Measurements from ENCODE around the gene GXYLT2. TPM values are rescaled to one million over a fixed set of nuclear protein-coding genes. Genes with fewer than 3 reads are reported as not detected.

Gene GXYLT2
- total RNA-seq, 1 experiment from 2014 or later = 7.0 TPM

DNA sequence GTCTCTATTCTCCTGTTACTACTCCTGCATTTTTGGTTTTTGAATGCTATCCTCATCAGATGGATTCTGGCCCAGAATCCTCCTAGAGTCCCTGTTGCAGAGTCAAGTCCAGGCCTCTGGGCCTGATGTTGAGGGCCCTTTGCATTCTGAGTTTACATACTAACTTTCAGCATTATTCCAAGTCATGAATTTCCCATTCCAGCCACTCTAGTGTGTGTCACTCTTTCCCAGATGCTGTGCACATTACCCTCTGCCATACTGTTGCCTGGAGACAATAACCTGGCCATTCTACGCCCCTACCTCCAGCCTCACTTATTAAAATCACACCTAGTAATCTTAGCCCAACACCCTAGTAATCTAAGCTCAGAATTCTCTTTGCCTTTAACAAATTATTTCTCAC lies 53.4 kb downstream of the GXYLT2 start:
- no peaks in the 10 kb centered on the region for H3K9me3 ChIP-seq (replicated peaks)
- no peak overlapping the region for H3K27ac ChIP-seq
- H3K4me3 ChIP-seq = no peak overlapping the region
- H3K36me3 ChIP-seq = no peaks in the 10 kb centered on the region
- H3K27me3 ChIP-seq = no peaks in the 10 kb centered on the region
- peaks cover 4% of the 10 kb centered on the region; the same call in 1 of the 2 replicates for H3K4me1 ChIP-seq
- no peak for DNase-seq

DNA sequence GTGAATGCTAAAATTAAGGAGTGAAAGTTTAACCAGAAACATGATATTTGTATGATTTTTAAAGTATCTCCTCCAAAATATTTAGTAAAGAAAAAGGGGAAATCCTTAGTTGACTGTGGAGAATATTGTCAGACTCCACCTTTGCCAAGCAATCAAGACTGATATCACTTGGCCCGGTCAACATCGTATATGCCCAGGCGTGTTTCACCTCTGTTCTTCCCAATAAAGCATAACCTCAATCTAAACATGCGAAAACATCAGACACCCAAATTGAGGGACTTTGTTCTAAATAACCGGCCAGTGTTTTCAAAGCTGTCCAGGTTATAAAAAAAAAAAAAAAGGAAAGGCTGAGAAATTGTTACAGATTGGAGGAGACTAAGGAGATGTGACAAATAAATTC lies 54.6 kb downstream of the GXYLT2 start:
- no peak for DNase-seq
- H3K4me3 ChIP-seq = no peak overlapping the region
- H3K4me1 ChIP-seq = peaks cover 4% of the 10 kb centered on the region; the same call in 1 of the 2 replicates
- no peaks in the 10 kb centered on the region for H3K36me3 ChIP-seq
- no peaks in the 10 kb centered on the region for H3K9me3 ChIP-seq (replicated peaks)
- no peak overlapping the region for H3K27ac ChIP-seq
- H3K27me3 ChIP-seq = no peaks in the 10 kb centered on the region

DNA sequence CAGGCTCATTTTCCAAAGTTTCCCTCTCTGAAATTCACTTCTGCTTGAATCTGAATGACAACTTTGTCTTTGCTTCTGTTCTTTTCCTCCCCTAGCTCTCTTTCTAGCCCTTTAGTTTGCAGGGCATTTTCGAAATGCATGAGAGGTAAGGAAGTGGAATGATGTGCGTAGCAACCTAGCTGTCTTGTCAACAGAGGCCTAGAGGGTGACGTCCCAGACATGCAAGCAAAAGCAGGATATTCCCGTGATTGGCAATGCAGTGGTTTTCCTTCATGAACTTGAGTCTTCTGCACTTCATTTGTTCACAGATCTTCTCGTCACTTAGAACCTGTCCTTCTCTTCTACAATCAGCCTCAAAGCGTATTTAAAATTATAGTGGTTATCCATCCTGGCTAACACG lies 56.9 kb downstream of the GXYLT2 start:
- Histone ChIP-seq H3K27ac (no peak overlapping the region), H3K4me3 (no peak overlapping the region), H3K9me3 (replicated peaks) (no peaks in the 10 kb centered on the region), H3K4me1 (no peaks in the 10 kb centered on the region), H3K27me3 (no peaks in the 10 kb centered on the region), H3K36me3 (no peaks in the 10 kb centered on the region)
- DNase-seq = no peak

DNA sequence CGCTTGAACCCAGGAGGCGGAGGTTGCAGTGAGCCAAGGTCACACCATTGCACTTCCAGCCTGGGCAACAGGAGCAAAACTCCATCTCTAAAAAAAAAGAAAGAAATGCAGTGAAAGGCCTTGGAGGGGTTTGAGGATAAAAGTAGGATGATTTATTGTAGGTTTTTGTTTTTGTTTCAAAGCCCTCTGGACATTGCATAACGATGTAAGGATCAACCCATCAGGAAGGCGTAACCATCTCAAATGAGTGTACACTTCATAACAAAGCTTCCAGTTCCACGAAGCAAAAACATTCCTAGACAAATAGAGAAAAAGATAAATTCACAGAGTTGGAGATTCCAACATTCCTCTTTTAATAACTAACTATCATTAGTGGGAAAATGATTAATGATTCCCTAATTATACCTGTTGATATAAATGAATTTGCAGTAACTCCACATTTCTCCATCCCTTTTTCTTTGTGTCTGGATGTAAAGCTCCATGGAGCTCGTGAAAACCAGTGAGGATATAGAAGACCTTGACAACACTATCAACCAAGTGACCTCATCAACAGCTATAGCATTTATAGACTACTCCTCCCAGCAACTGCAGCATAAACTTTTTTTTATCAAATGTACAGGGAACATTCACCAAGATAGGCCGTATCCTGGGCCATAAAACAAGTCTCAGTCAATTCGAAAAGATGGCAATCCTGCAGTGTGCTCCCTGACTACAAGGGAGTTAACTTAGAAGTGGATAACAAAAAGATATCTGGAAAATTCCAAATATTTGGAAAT lies 60.1 kb downstream of the GXYLT2 start:
- Histone ChIP-seq H3K4me1 (no peaks in the 10 kb centered on the region), H3K4me3 (no peak overlapping the region), H3K27me3 (no peaks in the 10 kb centered on the region), H3K36me3 (no peaks in the 10 kb centered on the region), H3K9me3 (replicated peaks) (no peaks in the 10 kb centered on the region), H3K27ac (no peak overlapping the region)
- no peak for DNase-seq

DNA sequence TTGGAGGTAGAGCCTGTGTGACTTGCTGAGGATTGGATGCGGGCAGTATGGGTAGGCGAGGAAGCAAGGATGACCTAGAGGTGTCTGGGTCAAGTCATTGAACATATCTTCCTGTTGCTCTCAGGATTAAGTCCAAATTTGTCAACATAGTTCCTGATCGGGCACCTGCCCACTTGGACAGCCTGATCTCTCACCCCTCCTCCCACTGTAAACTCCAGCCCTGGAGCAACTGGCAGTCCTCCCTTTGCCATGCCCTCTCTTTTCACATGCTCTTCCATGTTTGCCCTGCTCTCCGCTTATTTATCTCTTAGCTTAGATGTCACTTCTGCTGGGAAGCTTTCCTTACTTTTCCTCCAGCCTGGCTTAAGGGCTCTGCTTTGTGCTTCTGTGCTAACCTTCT lies 61.2 kb downstream of the GXYLT2 start:
- H3K27me3 ChIP-seq = no peaks in the 10 kb centered on the region
- no peaks in the 10 kb centered on the region for H3K4me1 ChIP-seq
- no peak overlapping the region for H3K4me3 ChIP-seq
- no peaks in the 10 kb centered on the region for H3K36me3 ChIP-seq
- no peak for DNase-seq
- no peaks in the 10 kb centered on the region for H3K9me3 ChIP-seq (replicated peaks)
- H3K27ac ChIP-seq = no peak overlapping the region

DNA sequence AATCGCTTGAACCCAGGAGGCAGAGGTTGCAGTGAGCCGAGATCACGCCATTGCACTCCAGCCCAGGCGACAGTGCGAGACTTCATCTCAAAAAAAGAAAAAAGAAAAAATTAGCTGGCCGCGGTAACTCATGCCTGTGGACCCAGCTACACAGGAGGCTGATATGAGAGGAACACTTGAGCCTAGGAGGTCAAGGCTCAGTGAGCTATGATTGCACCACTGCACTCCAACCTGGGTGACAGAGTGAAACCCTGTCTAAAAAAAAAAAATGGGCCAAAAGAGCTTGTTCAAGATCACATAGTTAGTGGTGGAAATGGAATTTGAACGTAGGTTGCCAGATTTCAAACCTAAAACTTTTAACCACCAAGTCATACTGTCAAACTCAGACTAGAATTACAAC lies 62.5 kb downstream of the GXYLT2 start:
- H3K9me3 ChIP-seq (replicated peaks) = no peaks in the 10 kb centered on the region
- H3K36me3 ChIP-seq = no peaks in the 10 kb centered on the region
- H3K4me3 ChIP-seq = no peak overlapping the region
- no peak for DNase-seq
- no peak overlapping the region for H3K27ac ChIP-seq
- no peaks in the 10 kb centered on the region for H3K4me1 ChIP-seq
- H3K27me3 ChIP-seq = no peaks in the 10 kb centered on the region

DNA sequence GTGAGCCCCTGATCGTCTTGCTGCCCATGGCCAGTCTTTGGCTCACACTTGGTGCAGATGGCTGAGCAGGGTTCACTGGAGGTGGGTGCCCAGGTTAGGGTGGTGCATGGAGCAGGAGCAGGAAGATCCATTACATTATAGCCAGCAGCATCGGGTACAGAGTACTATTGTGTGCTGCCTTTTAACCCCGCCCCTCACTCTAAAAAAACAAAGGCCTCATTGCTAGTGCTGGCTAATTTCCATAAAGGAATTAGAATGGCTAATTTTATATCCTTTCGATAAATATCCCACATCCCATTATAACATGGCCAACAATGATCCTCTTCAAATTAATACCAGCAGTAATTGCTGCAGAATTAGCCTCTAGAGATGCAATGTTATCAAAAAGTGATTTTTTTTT lies 63.0 kb downstream of the GXYLT2 start:
- no peaks in the 10 kb centered on the region for H3K9me3 ChIP-seq (replicated peaks)
- no peaks in the 10 kb centered on the region for H3K4me1 ChIP-seq
- H3K27me3 ChIP-seq = no peaks in the 10 kb centered on the region

DNA sequence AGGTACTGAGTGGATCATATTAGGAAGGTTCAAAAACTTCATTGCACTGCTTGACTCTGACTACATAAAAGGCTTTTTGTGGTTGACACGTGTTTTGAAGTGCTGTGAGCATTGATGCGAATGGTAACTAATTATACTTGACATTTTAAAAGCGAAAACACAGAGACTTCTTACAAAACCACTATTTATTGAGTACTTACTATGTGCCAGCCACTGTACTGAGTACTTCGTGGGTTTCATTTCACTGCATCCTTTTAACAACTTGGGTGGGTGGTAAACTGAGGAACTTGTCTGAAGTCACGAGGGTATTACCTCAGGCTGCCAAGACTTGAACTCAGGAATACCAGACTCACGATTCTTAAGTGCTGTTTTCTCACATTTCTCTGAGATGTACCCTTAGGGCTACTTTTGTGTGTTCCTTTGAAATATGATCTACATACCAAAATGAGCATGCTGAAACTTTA lies 63.4 kb downstream of the GXYLT2 start:
- Histone ChIP-seq H3K27ac (no peak overlapping the region), H3K4me1 (no peaks in the 10 kb centered on the region), H3K27me3 (no peaks in the 10 kb centered on the region), H3K4me3 (no peak overlapping the region), H3K9me3 (replicated peaks) (no peaks in the 10 kb centered on the region), H3K36me3 (no peaks in the 10 kb centered on the region)
- no peak for DNase-seq

More for the DNA sequence above, 63.0 kb downstream of the GXYLT2 start:
- no peaks in the 10 kb centered on the region for H3K36me3 ChIP-seq
- no peak overlapping the region for H3K4me3 ChIP-seq
- no peak for DNase-seq
- H3K27ac ChIP-seq = no peak overlapping the region

DNA sequence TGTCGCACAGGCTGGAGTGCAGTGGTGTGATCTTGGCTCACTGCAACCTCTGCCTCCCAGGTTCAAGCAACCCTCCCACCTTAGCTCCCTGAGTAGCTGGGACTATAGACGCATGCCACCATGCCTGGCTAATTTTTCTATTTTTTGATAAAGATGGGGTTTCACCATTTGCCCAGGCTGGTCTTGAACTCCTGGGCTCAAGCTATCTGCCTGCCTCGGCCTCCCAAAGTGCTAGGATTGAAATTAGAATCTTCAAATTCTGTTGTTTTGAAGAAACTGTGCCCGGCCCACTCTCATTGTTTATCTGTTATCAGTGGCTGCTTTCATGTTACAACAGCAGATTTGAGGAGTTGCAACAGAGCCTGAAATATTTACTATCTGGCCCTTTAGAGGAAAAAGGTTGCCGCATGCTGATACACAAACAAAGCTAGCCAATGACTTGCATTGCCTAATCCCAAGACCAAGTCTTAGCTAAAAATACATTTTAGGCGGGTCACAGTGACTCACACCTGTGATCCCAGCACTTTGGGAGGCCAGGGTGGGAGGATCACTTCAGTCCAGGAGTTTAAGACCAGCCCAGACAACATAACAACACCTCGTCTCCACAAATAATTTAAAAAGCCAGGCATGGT lies 65.6 kb downstream of the GXYLT2 start:
- H3K4me3 ChIP-seq = no peak overlapping the region
- no peaks in the 10 kb centered on the region for H3K36me3 ChIP-seq
- DNase-seq = no peak
- no peaks in the 10 kb centered on the region for H3K4me1 ChIP-seq
- H3K9me3 ChIP-seq (replicated peaks) = no peaks in the 10 kb centered on the region
- H3K27ac ChIP-seq = no peak overlapping the region
- H3K27me3 ChIP-seq = no peaks in the 10 kb centered on the region

DNA sequence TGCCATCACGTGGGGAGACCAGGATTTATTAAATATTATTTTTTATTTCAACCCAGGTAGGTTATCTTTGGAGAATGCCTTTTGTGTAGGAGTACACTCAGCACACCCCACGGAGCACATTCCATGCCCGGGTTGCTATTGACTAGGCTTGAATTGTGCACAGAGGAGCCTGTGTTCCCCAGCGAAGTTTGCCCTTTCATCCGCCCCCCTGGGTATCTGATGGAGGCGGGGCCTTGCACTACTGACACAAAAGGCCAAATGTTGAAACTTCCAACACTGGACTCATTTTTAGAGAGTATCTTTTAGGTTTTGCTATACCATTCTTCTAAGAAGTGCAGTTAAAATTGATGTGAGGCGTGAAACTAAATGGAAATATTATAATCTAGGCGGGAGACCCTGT lies 69.5 kb downstream of the GXYLT2 start:
- H3K27ac ChIP-seq = no peak overlapping the region
- no peaks in the 10 kb centered on the region for H3K4me1 ChIP-seq
- H3K4me3 ChIP-seq = no peak overlapping the region
- H3K27me3 ChIP-seq = no peaks in the 10 kb centered on the region
- H3K36me3 ChIP-seq = no peaks in the 10 kb centered on the region
- H3K9me3 ChIP-seq (replicated peaks) = no peaks in the 10 kb centered on the region
- no peak for DNase-seq

DNA sequence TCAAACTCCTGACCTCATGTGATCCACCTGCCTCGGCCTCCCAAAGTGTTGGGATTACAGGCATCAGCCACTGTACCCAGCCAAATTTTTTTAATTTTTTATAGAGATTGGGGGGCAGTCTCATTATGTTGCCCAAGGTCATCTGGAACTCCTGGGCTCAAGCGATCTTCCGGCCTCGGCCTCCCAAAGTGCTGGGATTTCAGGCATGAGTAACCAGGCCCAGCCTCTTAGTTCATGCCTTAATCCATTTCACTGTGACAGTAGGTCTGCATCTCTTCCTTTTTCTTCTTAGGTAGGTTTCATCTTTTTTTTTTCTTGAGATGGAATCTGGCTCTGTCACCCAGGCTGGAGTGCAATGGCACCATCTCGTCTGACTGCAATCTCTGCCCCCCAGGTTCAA lies 71.5 kb downstream of the GXYLT2 start:
- Histone ChIP-seq H3K4me3 (no peak overlapping the region), H3K27ac (no peak overlapping the region), H3K4me1 (no peaks in the 10 kb centered on the region), H3K36me3 (no peaks in the 10 kb centered on the region), H3K9me3 (replicated peaks) (no peaks in the 10 kb centered on the region), H3K27me3 (no peaks in the 10 kb centered on the region)
- DNase-seq = no peak

DNA sequence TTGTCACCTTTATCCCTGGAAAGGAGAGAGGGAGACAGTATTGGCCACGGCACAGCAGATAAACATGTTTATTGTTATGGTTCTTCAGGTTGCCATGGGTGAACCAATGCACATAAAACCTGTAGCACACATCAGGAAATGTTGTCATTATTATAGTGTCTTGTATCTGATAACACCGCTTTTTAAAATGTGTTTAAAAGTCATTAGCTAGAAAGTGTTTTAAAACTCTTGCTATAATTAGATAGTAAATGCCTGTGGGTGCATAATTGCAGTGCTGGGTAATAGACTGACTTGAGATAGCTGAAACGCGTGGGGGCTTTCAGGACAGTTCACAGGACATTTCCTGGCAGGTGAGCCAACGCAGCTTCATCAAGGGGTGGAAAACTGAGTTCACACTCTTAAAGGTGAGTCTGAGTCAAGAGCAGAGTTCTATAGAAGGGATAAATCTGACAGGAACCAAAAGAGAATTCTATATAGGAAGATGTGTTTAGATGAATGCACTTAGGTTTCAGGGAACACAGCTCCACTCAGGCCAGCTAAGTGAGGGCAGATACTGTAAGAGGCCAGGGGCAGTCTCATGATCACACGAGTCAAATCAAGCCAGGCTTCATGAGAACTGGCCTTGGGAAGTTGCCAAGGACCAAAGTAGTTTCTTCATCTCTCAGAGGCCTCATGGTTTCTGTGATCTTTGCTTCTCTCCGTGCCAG lies 73.1 kb downstream of the GXYLT2 start:
- DNase-seq = no peak
- Histone ChIP-seq H3K9me3 (replicated peaks) (no peaks in the 10 kb centered on the region), H3K27me3 (no peaks in the 10 kb centered on the region), H3K4me1 (no peaks in the 10 kb centered on the region), H3K27ac (no peak overlapping the region), H3K36me3 (no peaks in the 10 kb centered on the region), H3K4me3 (no peak overlapping the region)

DNA sequence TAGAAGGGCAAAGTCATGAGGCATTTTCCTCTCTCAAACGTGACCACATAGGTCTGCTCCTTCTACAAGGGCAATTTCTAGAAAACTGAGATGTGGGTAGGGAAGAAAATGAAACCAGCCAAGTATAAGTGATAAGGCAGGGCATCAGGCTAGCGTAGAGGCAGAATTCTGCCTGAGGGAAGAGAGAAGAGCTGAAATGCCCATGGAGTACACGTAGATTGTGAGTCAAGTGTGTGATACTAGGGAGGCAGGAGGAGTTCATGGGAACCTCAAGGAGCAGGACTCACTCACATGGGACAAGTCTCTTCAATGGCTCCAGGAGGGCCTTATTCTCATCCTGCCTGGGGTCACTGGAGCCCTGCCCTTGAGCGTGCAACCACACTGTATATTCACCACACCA lies 73.9 kb downstream of the GXYLT2 start:
- no peaks in the 10 kb centered on the region for H3K4me1 ChIP-seq
- no peak overlapping the region for H3K4me3 ChIP-seq
- H3K27ac ChIP-seq = no peak overlapping the region
- H3K9me3 ChIP-seq (replicated peaks) = no peaks in the 10 kb centered on the region
- no peaks in the 10 kb centered on the region for H3K36me3 ChIP-seq
- no peak for DNase-seq
- no peaks in the 10 kb centered on the region for H3K27me3 ChIP-seq

DNA sequence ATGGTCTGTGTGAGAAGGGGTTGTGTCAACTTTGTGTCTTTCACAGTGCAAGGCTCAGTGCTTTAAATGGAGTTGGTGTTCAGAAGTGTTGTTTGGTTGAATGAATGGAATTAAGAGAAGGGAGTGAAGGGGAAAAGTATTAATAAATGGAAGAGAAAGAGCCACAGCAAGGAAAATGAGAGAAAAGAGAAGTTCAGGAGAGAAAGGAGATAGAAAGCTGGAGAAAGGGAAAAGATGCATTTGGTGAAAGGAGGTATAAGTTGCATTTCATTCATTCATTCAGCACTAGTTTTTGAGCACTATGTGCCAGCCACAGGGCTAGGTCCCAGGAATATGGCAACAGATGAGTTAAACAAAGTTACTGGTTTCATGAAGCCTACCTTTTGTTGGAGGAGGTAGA lies 74.5 kb downstream of the GXYLT2 start:
- no peaks in the 10 kb centered on the region for H3K4me1 ChIP-seq
- H3K36me3 ChIP-seq = no peaks in the 10 kb centered on the region
- H3K9me3 ChIP-seq (replicated peaks) = no peaks in the 10 kb centered on the region
- no peak overlapping the region for H3K27ac ChIP-seq
- no peaks in the 10 kb centered on the region for H3K27me3 ChIP-seq
- no peak for DNase-seq
- H3K4me3 ChIP-seq = no peak overlapping the region

DNA sequence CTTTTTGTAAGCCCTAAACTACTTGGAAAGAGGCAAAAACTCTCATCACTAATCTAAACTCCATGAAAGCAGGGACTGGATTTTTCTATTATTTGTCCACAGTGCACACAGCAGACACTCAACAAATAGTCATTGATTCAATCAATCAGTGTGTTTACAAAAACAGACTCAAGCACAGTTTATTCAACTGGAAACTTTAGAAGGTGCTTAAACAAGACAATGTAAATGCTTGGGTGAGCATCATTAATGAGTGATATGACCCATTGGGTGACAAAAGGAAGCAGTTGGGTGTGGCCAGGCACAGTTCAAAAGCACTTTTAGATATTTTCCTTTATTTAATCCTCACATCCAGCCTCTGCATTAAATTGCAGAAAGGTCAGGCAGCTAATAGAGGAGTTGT lies 76.8 kb downstream of the GXYLT2 start:
- H3K4me3 ChIP-seq = no peak overlapping the region
- H3K36me3 ChIP-seq = no peaks in the 10 kb centered on the region
- H3K27me3 ChIP-seq = no peaks in the 10 kb centered on the region
- no peak for DNase-seq
- H3K4me1 ChIP-seq = no peaks in the 10 kb centered on the region
- no peak overlapping the region for H3K27ac ChIP-seq
- no peaks in the 10 kb centered on the region for H3K9me3 ChIP-seq (replicated peaks)

Measured in SJCRH30 (cell line).